GM21619 (cell line): ENCODE results near the gene AP5Z1.
"Not testable (repeated sequence)": the region's sequence is repeated elsewhere in the genome, so short reads cannot be mapped to it uniquely, and the experiment has no call there.

ENCODE experiments used
- ATAC-seq: cut with Tn5 transposase; IDR thresholded peaks from one replicate; pipeline ENCODE4 v1.9.1; 2021; ENCODE audit not compliant: unreplicated experiment

AP5Z1 gene

DNA sequence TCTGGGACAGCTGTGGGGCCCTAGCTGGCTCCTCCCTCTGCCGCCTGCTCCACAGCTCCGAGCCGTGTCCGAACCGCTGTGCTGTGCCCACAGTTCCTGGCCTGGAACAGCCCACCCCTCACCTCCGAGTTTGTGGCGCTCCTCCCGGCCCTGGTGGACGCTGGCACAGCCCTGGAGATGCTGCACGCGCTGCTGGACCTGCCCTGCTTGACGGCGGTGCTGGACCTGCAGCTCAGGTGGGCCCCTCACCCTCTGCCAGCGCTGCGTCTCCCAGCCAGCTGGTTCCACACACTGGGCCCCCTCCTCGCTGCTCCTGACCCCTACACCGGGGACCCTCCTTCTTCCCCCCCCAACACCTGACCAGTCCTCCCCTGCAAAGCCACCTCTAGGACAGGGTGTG is 12.1 kb downstream of the AP5Z1 start:
- ATAC-seq: no peak

DNA sequence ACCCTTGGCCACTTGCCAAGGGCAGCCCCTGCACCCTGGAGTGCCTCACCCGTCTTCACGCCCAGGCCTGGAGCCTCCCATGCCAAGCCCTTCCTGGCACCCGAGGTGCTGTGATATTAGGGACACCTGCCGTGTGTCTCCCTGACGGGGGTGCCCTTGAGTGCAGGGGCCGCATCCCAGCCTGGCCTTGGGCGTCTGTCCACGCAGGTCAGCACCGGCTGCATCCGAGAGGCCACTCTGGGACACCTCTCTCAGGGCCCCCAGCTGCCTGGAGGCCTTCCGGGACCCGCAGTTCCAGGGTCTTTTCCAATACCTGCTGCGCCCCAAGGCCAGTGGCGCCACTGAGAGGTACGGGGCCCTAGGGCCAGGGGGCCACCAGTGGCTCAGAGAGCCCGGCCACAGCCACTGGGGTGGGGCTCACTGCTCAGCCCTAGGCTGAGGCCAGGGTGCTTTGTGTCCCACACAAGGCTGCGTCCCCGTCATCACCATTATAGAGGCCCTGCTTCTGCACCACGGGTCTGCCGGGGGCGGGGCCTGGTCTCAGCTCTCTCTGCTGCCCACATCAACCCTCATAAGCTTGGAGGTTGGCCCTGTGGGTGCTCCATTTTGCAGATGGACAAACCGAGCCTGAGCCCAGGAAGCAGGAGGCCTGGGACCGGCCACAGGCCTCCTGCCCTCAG is 12.7 kb downstream of the AP5Z1 start:
- ATAC-seq: no peak

DNA sequence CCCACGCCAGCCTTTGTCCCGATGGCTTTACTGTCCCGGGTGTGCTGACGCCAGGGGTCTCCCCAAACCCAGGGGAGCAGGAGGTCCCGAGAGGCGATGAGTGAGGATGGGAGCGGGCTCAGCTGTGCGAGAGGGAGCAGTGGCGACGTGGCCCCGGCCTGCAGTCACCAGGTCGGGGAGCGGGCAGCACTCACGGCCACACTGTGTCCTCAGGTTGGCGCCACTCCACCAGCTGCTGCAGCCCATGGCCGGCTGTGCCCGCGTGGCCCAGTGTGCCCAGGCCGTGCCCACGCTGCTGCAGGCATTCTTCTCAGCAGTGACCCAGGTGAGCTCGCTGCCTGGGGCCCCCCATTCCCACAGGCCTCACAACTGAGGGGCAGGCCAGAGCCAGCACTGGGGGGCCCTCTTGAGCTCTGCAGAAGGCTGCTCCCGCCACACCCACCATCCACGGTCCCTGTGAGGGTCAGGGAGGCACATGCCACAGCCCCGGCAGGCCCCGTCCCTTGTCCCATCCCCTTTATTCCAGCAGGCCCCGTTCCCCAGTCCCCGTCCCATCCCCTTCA is 13.3 kb downstream of the AP5Z1 start:
- no peak for ATAC-seq

DNA sequence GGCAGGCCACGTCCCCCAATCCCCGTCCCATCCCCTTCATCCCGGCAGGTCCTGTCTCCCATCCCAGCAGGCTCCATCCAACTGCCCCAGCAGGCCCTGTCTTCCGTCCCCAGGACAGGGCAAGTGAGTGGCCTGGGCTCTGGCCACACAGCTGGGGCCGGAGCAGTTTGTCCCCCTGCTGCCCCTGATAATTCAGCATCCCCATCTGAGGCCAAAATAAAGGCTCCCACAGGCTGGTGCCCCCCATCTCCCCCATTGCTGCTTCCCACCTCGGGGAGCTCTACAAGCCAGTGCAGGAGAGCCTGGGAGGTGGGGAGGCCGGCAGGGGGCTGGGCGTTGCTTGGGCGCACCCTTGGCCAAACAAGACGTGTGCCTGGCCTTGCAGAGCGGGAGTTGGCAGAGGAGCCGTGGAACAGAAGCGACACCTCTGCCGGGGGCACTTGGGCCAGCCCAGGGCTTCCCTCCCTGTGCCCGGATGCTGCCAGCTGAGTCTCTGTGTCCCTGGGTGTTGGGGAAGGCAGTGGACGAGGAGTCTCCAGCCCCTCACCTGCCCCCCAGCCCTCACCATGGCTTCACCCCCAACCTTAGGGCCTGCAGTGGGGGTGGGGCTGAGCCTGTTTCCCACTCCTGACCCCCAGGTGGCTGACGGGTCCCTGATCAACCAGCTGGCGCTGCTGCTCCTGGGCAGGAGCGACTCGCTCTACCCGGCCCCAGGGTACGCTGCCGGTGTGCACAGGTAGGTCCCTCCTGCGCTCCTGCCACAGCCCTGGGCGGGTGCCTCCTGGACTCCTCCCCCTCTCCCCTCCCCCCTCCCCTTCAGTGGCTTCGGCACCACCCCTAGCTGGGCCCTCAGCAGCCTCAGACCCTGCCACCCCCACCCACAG is 14.0 kb downstream of the AP5Z1 start:
- ATAC-seq: no peak

DNA sequence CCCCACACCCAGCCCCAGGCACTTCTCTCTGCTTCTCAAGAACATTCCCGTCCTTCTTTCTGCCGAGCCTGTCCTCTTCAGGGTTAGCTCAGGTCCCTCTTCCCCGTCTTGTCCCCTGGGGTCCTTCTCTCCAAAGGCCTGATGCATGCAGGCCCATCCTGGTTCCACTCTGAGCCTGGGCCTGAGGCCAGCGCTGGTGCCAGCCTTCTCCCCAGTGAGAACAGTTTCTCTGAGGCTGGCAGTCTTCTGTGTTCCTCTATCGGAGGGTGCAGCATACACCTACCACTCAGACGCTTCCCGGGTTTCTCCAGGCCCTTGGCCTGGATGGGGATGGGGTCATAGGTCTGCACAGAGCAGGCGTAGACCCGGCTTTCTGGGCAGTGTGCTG is 14.6 kb downstream of the AP5Z1 start:
- no peak for ATAC-seq

DNA sequence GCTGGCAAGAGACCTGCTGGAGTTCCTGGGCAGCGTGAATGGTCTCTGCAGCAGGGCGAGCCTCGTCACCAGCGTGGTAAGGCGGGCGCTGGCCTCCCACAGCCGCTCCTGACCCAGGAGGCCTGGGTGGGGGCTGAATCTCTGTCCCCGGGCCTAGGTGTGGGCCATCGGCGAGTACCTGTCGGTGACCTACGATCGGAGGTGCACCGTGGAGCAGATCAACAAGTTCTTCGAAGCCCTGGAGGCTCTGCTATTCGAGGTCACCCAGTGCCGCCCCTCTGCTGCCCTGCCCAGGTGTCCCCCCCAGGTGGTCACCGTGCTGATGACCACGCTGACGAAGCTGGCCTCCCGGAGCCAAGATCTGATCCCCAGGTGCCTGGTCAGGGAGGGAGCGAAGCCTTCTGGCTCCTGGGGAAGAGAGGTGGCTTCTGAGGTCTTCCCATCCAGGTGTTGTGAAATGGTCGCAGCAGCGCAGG is 15.1 kb downstream of the AP5Z1 start:
- no peak for ATAC-seq

DNA sequence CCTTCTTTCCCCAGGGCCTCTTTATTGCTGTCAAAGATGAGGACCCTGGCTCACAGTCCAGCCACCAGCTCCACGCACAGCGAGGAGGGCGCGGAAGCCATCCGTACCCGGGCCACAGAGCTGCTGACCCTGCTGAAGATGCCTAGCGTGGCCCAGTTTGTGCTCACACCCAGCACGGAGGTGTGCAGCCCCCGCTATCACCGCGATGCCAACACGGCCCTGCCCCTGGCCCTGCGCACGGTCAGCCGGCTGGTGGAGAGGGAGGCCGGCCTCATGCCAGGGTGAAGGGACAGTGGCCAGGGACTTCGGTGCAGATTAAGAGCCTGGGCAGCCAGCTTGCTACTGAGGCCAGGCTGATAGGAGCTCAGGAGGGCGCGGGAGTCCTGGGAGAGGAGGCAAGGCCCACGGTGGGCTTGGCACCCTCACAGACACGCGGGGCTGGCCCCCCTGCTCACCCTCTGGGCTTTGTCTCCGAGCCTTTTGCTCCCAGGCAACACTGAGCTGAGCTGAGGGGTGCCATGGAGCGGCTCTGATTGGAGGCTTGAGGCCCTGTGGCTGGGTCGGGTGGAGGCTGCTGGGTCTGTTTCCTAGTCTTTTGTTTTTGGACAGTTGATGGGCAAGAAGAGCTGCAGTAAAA is 15.8 kb downstream of the AP5Z1 start:
- no peak for ATAC-seq

DNA sequence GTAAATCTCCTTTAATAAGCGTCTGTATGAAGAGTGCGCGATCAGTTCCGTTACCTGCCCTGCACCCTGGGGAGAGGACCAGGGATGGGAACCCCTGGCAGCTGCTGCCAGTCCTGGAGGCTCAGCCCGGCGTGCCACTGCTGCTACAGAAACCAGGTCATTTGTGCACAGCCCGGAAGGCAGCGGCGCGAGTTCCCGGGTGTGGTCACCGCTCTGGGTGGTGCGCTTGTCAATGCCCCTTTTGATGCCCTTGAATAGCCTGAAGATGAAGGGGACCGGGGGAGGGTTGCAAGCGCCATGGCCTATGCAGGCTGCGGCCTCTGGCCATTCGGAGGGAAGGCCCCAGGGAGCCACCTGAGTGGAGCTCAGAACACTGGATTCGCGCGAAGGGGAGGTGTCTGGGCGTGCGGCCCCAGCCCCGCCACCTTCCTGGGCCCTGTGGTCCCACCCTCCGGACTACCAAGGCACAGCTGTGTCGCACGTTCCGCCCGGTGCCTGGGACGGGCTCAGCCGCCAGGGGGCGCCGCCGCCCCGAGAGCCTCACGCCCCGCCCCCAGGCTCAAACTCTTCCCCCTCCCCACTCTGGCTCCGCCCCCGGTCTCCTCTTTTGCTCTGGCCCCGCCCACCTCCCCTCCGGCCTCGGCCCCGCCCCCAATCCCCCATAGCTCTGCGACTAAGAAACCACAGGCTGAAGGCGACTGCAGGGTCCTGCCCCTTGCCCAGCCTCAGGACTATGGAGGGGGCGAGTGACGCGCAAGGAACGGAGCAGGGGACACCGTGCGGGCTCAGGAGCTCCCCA is 16.5 kb downstream of the AP5Z1 start:
- ATAC-seq: no peak

DNA sequence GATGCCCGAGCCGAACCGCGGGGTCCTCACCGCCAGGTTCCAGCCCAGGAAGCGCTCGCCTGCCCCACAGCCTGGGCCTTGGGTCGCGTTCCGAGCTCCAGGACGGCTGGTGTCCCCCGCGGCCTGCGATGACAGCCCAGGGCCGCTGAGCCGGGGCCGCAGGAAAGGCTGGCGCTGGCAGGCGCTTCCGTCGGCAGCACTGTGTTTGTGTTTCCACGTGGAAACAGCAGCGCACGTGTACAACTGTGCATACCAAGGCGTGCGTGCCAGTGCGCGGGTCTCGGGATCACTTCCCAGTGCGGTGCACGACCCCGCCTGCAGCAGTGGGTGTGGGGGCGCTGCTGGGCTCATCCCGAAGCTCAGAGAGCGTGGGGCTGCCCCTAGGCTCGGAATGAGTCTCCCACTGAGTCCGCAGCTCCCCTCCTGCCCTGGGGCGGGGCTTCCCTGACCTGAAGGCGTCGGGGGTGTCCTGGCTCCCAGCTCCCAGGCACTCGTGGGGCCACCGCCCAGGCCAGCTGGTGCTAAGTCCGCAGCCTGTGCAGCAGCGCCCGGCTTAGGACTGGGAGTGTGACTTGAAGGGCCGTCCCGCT is 17.2 kb downstream of the AP5Z1 start:
- no peak for ATAC-seq

DNA sequence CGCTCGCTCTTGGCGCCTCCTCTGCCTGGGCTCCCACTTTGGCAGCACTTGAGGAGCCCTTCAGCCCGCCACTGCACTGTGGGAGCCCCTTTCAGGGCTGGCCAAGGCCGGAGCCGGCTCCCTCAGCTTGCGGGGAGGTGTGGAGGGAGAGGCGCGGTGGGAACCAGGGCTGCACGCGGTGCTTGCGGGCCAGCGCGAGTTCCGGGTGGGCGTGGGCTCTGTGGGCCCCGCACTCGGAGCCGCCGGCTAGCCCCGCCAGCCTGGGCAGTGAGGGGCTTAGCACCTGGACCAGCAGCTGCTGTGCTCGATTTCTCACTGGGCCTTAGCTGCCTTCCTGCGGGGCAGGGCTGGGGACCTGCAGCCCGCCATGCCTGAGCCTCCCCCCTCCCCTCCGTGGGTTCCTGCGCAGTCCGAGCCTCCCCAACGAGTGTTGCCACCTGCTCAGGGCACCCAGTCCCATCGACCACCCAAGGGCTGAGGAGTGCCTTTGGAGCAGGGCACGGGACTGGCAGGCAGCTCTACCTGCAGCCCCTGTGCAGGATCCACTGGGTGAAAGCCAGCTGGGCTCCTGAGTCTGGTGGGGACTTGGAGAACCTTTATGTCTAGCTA is 18.1 kb downstream of the AP5Z1 start:
- not testable (repeated sequence) for ATAC-seq

DNA sequence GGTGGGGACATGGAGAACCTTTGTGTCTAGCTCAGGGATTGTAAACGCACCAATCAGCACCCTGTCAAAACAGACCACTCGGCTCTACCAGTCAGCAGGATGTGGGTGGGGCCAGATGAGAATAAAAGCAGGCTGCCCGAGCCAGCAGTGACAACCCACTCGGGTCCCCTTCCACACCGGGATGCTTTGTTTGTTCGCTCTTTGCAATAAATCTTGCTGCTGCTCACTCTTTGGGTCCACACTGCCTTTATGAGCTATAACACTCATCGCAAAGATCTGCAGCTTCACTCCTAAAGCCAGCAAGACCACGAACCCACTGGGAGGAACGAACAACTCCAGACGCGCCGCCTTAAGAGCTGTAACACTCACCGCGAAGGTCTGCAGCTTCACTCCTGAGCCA is 18.7 kb downstream of the AP5Z1 start:
- not testable (repeated sequence) for ATAC-seq

DNA sequence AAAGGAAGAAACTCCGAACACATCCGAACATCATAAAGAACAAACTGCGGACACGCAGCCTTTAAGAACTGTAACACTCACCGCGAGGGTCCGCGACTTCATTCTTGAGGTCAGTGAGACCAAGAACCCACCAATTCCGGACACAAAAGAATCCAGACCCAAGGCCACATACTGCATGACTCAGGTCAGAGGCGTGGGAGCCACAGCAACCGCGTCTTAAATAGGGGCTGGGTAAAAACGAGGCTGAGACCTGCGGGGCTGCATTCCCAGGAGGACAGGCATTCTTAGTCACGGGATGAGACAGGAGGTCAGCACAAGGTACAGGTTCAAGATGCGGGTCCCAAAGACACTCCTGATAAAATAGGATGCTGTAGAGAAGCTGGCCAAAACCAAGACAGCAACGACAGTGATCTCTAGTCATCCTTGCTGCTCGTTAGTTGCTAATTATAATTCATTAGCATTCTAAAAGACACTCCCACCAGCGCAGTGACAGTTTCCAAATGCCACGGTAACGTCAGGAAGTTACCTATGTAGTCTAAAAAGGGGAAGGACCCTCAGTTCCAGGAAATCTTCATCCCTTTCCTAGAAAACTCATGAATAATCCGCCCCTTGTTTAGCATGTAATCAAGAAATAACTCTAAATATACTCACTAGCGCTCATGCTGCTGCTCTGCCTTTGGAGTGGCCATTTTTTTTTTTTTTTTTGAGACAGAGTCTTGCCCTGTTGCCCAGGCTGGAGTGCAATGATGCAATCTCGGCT is 19.3 kb downstream of the AP5Z1 start:
- ATAC-seq: no peak

DNA sequence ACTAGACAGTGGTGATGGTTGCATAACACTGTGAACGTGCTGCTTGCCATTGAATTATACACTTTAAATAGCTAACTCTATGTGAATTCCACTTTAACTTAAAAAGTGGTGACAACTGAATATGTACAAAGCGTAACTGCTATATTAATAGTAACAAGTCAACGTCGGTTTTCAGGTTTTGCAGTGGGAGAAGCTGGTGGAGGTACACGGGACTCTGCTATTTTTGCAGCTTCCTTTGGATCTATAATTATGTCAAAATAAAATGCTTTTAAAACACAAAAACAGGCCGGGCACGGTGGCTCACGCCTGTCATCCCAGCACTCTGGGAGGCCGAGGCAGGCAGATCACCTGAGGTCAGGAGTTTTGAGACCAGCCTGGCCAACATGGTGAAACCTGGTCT is 21.0 kb downstream of the AP5Z1 start:
- ATAC-seq: no peak

DNA sequence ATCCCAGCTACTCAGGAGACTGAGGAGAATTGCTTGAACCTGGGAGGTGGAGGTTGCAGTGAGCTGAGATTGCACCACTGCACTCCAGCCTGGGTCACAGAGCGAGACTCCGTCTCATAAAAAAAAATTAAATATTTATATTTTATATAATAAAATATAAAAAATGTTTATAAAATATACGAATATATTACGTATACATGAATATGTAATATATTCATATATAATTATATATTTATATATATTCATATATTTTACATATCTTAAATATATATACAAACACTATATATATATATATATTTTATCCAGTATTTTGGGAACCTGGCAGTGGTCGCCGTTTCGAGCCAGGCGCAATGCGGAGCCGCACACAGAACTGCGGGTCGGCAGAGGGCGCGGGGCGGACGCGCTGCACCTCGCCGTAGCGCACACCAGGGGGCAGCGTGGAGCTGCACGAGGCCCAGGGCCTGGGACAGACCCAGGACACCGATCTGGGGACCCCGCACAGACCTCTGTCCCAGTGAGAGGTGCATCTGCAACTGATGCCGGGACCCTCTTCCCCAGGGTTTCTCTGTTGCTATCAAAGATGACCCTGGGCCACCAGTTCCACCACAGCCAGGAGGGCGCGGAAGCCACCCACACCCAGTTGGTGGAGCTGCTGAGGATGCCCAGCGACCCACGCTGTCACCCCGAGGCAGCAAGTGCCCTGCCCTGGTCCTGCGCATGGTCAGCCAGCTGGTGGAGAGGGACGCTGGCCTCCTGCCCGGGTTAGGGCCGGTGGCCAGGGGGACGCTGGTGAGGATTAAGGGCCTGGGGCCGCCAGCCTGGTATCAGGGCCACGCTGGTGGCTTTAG is 22.7 kb downstream of the AP5Z1 start:
- peak; percentile 82 for ATAC-seq

DNA sequence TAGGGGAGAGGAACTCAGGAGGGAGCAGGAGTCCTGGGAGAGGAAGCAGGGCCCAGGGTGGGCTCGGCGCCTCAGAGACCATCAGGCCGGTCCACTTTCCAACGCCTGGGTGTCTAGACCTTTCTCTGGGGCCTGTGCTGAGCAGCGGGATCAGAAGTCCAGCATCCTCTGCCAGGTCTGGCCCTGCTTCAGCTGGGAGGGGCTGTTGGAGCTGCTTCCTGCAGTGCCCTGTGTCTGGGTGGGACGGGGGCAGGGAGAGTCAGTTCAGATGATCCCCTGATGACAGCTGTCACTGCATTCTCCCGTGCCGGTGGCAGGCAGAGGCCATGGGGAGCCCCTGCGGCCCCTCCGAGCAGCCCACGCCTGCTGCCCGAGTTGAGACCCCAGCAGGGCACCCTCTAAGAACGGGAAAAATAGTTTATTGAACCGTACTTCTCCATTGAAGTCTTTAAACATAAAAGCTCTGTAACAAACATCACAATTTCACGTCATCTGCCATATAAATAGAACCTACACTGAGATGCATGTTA is 23.3 kb downstream of the AP5Z1 start:
- ATAC-seq: no peak

DNA sequence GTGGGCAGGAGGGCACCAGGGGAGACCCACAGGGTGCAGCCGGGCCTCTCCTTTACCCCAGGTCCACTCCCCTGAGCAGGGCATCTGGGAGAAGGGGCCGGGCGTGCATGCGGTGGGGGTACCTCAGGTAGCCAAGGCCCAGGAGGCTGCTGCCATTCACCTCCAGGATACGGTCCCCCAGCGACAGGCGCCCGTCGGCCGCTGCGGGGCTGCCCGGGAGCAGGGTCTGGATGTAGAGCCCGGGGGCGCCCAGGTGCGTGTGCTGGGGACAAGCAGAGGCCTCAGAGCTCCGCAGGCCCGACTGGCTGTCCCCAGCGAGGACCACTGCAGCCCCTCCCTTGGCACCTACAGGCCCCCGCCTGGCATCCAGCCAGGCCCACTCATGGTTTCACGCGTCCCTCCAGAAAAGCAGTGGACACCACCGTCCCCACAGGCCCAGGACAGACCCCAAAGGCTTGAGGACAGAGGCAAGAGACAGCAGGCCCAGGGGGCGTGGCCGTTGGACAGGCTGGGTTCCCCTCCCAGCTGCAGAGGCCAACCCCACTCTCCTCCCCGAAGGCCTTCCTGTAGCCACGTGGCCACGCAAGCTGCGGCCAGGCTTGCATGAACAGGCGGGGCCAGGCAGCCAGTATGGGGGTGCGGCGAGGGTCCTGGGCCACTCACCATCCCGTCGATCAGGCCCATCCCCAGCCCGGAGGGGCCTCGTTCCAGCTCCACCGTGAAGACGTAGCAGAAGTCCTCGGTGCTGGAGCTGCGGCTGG is 24.3 kb downstream of the AP5Z1 start:
- ATAC-seq: no peak

DNA sequence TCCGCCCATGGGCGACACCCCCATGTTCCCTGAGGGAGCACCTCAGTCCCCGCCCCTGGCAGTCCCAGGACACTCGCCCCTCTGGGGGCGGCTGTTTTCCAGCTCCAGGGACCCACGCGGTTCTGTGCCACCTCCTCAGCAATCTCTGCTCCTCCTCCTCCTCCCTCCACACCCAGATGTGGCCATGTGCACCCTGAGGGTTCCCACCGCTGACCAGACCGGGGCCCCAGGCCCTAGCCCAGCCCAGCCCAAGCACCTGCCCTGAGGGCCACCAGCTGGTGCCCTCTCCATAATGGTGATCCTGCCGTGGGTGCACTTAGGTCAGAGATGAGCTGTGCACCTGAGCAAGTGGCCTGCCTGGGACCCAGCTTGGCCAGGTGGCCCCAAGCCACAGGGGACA is 25.1 kb downstream of the AP5Z1 start:
- ATAC-seq: no peak
